ENCODE measurements around the gene ARL14.
"Not testable (repeated sequence)": the region's sequence is repeated elsewhere in the genome, so short reads cannot be mapped to it uniquely, and the experiment has no call there.

ARL14 gene

GRCh38 chr3:160675566-160676124, 1.3 kb upstream of the ARL14 start:
- DNase-seq (ENCODE audit: low spot score) = no peak

DNA sequence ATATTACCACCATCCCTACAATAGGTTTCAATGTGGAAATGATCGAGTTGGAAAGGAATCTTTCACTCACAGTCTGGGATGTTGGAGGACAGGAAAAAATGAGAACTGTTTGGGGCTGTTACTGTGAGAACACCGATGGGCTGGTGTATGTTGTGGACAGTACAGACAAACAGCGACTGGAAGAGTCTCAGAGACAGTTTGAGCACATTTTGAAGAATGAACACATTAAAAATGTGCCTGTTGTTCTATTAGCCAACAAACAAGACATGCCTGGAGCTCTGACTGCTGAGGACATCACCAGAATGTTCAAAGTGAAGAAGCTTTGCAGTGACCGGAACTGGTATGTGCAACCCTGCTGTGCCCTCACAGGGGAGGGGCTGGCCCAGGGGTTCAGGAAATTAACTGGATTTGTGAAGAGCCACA, 510 bp downstream of the ARL14 start:
- no peak for DNase-seq (ENCODE audit: low spot score)

- DNase-seq (ENCODE audit: low spot score) = no peak
Measured at GRCh38 chr3:160678292-160678842, 1.4 kb downstream of the ARL14 start.

- DNase-seq (ENCODE audit: low spot score) = no peak
Measured at GRCh38 chr3:160684368-160684740, 7.4 kb downstream of the ARL14 start.

DNA sequence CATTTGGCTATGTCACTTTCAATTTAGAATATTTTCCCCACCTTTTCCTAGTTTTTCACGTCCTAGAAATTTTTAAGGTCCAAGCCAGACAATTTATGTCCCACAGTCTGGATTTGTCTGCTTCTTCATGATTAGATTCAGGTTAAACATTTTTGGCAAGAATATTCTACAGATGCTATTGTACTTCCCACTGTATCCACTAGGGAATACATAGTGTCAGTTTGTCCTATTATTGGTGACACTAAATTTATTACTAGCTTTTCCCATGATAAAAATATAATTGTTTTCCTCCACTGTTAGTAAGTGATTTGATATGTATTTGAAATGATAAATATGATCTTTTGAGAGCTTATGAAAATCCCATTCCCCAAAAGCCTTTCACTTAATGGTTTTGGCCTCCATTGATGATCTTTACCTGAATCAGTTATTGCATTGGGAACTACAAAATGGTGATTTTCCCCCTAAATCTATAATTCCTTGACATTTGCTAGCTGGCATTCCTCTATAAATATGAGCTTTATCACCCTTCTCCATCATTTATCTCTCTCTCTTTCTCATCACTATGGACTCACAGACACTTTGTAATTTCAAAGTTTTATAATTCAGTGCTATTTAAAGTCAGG, 8.3 kb downstream of the ARL14 start:
- no peak for DNase-seq (ENCODE audit: low spot score)

DNA sequence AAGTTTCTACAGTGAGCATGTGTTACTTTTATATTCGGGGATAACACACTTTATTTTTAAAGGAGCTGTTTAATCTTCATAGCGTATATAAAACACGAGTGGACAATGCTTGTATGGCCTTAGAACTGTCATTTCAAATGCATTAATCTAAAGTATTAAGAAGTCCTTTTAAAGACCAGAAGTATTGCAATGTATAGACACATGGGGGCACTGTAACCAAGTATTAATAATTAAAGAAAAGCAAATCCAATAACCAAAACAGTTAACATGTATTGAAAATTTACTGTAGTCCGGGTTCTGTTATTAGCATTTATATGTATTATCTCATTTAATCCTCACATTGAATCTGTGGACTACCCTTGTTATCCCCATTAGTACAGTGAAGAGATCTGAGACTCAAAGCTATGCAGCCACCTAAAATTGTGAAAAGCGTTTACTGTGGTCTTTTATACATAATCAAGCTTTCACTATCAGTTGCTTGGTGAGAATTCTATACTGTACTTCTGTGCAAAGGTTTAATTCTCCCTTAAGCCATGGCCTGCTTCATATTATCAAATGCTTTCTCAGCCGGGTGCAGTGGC, 10.1 kb downstream of the ARL14 start:
- DNase-seq (ENCODE audit: low spot score) = no peak

DNA sequence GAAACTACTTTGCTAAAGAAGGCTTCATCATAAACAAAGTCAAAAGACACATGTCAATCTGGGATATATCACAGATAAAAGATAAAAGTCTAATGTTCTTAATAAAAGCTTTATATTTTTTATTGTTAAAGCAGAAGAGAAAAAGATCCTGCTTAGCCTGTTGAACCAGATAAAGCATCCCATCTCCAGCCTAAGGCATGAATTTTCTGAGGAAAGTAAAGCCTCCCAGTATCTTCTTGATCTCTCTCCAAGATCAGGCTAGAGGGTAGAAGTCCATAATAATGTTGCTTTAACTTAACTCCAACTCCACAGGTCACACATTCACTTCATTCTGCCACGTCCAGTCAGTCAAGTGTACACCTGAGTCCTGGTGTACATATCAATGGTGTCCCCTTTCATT, 14.2 kb downstream of the ARL14 start:
- no peak for DNase-seq (ENCODE audit: low spot score)

DNA sequence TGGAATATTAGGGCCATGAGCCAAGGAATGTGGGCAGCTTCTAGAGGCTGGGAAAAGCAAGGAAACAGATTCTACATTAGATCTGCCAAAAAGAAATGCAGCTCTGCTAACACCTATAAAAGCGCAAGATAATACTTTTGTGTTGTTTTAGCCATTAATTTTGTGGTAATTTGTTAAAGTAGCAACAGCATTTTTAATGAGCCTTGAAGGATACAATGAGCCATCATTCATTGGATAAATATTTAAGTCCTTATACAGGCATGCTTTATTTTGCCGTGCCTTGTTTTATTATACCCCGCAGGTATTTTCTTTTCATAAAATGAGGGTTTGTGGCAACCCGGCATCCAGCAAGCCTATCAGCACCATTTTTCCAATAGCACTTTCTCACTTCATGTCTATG, 15.0 kb downstream of the ARL14 start:
- DNase-seq (ENCODE audit: low spot score) = no peak

DNA sequence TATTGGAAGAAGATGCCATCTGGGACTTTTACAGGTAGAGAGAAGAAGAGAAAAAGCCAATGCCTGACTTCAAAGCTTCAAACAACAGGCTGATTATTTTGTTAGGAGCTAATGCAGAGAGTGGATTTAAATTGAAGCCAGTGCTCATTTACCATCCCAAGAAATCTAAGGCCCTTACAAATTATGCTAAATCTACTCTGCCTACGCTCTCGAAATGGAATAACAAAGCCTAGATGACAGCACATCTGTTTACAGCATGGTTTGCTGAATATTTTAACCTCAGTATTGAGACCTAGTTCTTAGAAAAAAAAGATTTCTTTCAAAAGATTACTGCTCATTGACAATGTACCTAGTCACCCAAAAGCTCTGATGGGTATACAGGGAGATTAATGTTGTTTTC, 16.2 kb downstream of the ARL14 start:
- DNase-seq (ENCODE audit: low spot score) = no peak

GRCh38 chr3:160694345-160694744, 17.4 kb downstream of the ARL14 start:
- no peak for DNase-seq (ENCODE audit: low spot score)

DNA sequence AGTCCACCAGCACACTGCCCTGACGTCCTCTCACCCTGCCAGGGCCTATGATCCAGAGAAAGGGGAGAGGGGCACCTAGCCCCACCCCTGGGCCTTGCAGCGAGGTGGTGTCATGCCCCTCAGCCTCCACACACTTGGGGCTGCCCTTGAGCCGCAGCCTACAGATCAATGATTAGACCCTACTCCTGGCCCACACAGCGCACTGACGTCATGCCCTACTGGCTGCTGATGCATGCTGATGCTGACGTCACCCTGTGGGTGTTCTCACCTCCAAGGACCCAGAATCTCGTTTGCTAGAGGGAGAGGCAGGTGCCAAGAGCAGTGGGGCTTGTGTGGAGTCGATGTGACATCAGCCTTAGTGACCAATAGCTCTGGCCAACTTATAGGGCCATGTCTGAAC, 18.0 kb downstream of the ARL14 start:
- DNase-seq (ENCODE audit: low spot score) = no peak

DNA sequence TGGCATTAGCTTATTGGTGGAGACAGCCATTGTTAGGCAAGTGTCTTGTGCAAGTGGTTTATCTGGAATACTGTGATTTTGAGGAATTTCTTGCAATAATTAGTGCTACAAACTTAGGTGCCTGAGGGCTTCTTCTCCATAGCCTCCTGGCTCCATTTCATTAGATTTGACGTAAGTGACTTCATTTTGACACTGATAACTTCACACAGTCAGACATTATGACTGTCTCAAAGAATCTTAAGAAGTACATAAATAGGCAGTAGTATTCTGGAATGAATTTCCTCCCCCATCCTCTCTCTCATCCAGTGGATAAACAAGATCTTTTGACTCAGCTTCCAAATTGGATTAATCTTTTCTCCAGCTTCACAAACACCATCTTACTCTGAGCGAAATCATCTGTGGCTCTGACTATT, 19.0 kb downstream of the ARL14 start:
- no peak for DNase-seq (ENCODE audit: low spot score)

DNA sequence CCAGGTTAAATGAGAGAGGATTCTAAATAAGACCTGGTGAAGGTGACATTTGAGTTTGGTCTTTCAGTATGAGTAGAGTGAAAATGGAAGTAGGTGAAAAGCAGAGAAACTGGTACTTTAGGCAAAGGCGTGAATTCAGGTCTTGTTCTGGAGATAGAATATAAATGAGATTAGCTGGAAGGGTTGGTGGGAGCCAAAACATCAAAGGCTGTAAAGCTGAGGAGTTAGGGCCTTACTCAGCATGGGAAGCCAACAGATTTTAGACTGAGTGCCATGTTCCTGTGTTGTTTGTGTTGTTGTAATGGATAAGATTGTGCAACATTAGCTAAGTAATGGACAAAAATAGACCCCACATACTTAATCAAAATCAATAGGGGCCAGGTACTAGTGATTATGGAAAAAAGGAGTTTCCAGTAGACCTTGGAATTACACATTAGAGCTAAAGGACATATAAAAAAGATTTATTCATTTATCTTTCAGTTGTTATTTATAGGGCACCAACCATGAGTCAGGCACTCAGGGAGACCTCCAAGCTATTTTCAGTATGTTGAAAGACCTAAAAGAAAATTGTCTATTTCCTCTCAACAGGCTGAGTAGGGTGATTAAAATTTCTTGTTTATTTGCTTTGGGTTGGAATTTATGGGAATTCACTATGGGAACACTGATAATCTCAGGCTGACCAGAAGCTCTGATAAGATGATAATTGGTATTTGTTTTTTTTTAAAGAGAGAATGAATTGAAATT, 20.8 kb downstream of the ARL14 start:
- no peak for DNase-seq (ENCODE audit: low spot score)

GRCh38 chr3:160698599-160699195, 21.7 kb downstream of the ARL14 start:
- DNase-seq (ENCODE audit: low spot score) = no peak

DNA sequence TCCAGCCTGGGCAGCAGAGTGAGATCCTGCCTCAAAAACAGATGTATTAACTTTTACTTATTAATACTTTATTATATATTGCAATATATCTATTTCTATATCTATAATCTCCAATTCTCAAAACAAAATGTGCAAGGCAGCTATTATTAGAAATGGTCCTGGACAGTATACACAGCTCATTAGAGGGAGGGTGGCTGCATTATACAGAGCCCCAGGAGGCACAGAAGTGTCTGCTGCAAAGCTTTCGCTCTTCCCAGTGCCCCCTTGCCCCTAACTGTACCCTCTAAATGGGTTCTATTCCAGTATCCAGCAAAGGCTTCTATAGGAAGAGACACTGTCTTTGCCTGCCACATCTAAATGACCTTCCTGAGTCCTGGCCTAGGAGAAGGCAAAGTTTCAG, 24.5 kb downstream of the ARL14 start:
- no peak for DNase-seq (ENCODE audit: low spot score)

GRCh38 chr3:160702290-160702689, 25.3 kb downstream of the ARL14 start:
- DNase-seq (ENCODE audit: low spot score) = no peak

GRCh38 chr3:160703974-160704373, 27.0 kb downstream of the ARL14 start:
- no peak for DNase-seq (ENCODE audit: low spot score)

GRCh38 chr3:160707187-160707794, 30.3 kb downstream of the ARL14 start:
- DNase-seq (ENCODE audit: low spot score) = peak; percentile 72

- DNase-seq (ENCODE audit: low spot score) = no peak
Measured at GRCh38 chr3:160709477-160710182, 32.7 kb downstream of the ARL14 start.

GRCh38 chr3:160713144-160713543, 36.2 kb downstream of the ARL14 start:
- DNase-seq (ENCODE audit: low spot score) = not testable (repeated sequence)

DNA sequence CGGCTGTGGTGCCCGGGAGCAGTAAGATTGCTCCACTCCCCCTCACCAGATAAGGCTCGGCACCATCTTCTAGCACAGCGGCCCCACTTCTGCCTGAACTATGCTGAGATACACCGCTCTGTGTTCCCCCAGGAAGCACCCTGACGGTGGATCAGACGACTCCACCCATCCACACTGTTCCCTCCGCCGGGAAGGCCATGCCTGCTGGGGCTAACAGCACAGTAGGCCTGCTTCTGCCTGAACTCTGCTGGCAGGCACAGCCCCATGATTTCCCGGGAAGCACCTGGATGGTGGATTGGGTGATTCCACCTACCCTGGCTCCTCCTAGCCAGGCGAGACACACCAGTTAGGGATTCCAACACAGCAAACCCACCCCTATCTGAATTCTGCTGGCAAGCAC, 42.8 kb downstream of the ARL14 start:
- DNase-seq (ENCODE audit: low spot score) = no peak

Data from SK-N-DZ (cell line).